Measurements from ENCODE around the gene MIA2.
"Not testable (repeated sequence)": the region's sequence is repeated elsewhere in the genome, so short reads cannot be mapped to it uniquely, and the experiment has no call there.

The MIA2 gene

GRCh38 chr14:39268393-39268792 lies 34.7 kb downstream of the MIA2 start:
- no peak for DNase-seq

- no peak for DNase-seq
Observed at GRCh38 chr14:39272918-39273317, 39.2 kb downstream of the MIA2 start.

- no peak for DNase-seq
Observed at GRCh38 chr14:39275395-39275794, 41.7 kb downstream of the MIA2 start.

GRCh38 chr14:39276005-39276404 lies 42.3 kb downstream of the MIA2 start:
- DNase-seq, result no peak

GRCh38 chr14:39276579-39277114 lies 42.9 kb downstream of the MIA2 start:
- DNase-seq, result no peak

GRCh38 chr14:39279515-39279914 lies 45.8 kb downstream of the MIA2 start:
- DNase-seq, result no peak

GRCh38 chr14:39280678-39281077 lies 47.0 kb downstream of the MIA2 start:
- DNase-seq, result not testable (repeated sequence)

GRCh38 chr14:39289523-39289922 lies 55.8 kb downstream of the MIA2 start:
- no peak for DNase-seq

GRCh38 chr14:39291701-39292100 lies 58.0 kb downstream of the MIA2 start:
- no peak for DNase-seq

- DNase-seq, result no peak
Observed at GRCh38 chr14:39293629-39294028, 59.9 kb downstream of the MIA2 start.

- DNase-seq, result not testable (repeated sequence)
Observed at GRCh38 chr14:39300389-39300788, 66.7 kb downstream of the MIA2 start.

- no peak for DNase-seq
Observed at GRCh38 chr14:39302124-39302810, 68.6 kb downstream of the MIA2 start.

- DNase-seq, result no peak
Observed at GRCh38 chr14:39303115-39303514, 69.4 kb downstream of the MIA2 start.

- no peak for DNase-seq
Observed at GRCh38 chr14:39307815-39308214, 74.1 kb downstream of the MIA2 start.

- DNase-seq, result no peak
Observed at GRCh38 chr14:39310051-39310450, 76.3 kb downstream of the MIA2 start.

GRCh38 chr14:39315859-39316444 lies 82.2 kb downstream of the MIA2 start:
- no peak for DNase-seq

GRCh38 chr14:39316830-39317553 lies 83.3 kb downstream of the MIA2 start:
- DNase-seq, result no peak

GRCh38 chr14:39318574-39318973 lies 84.9 kb downstream of the MIA2 start:
- DNase-seq, result no peak

GRCh38 chr14:39319381-39319780 lies 85.7 kb downstream of the MIA2 start:
- DNase-seq, result no peak

GRCh38 chr14:39320318-39320717 lies 86.6 kb downstream of the MIA2 start:
- DNase-seq, result no peak

GRCh38 chr14:39322807-39323206 lies 89.1 kb downstream of the MIA2 start:
- DNase-seq, result no peak

GRCh38 chr14:39324097-39324496 lies 90.4 kb downstream of the MIA2 start:
- DNase-seq, result no peak

GRCh38 chr14:39339003-39339402 lies 105.3 kb downstream of the MIA2 start:
- peak; percentile 56 for DNase-seq

- not testable (repeated sequence) for DNase-seq
Observed at GRCh38 chr14:39341126-39341525, 107.4 kb downstream of the MIA2 start.

Measured in COR-L47 (cell line).